ENCODE results near the gene TDO2.
"Not testable (repeated sequence)": the region's sequence is repeated elsewhere in the genome, so short reads cannot be mapped to it uniquely, and the experiment has no call there.

Gene TDO2

DNA sequence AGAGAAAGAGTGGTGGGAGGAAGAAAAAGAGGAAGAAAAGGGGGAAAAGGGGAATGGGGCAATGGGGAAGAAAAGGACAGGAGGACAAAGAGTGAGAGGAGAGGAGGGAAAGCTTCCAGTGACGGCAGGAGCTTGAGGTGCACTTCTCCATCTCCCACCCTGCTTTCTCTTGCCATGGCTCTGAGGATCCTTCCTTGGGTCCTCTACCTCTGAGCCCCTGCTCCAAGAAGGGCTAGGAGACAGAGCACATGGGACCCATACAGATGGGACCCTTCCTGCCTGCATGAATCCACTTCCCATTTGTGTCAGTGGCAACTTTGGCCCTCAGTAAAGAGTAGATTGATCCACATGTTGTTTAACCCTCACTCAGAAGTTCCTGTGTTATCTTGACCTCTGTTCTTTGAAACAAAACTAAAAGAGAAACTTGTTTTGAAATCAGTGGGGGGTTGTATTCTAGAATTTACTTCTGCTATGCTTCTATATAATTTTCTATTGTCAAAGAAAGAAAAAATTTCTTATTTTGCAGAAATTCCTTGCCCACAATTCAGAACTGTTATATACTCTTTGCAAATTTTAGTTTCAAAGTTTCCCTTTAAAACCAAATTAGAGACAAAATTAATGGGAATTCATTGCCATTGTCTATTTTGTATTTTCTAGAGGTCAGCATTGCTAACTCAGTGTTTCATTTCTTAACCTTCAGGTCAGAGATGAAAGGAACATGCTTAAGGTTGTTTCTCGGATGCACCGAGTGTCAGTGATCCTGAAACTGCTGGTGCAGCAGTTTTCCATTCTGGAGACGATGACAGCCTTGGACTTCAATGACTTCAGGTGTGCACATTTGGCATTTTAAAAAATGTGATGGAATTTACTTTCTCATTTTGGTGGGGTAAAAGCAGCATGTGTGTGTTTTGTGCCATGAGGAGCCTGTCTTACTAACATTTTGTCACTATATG, 5.0 kb downstream of the TDO2 start:
- no peak for DNase-seq

DNA sequence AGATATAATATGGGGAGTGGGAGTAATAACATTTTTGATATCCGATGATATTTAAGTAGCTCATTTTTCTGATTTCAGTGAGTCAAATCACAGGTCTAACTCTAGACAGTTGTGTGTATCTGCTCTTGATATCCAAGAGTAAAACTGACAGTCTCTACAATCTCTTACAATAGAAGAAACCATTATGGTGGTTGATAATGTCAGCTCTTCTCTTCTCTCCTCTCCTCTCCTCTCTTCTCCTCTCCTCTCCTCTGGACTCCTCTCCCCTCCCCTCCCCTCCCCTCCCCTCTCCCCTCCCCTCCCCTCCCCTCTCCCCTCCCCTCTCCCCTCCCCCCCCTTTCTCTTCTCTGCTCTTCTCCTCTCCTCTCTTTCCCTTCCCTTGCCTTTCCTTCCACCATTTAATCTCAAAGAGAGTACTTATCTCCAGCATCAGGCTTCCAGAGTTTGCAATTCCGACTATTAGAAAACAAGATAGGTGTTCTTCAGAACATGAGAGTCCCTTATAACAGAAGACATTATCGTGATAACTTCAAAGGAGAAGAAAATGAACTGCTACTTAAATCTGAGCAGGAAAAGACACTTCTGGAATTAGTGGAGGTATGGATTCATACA, 6.2 kb downstream of the TDO2 start:
- DNase-seq, result no peak

DNA sequence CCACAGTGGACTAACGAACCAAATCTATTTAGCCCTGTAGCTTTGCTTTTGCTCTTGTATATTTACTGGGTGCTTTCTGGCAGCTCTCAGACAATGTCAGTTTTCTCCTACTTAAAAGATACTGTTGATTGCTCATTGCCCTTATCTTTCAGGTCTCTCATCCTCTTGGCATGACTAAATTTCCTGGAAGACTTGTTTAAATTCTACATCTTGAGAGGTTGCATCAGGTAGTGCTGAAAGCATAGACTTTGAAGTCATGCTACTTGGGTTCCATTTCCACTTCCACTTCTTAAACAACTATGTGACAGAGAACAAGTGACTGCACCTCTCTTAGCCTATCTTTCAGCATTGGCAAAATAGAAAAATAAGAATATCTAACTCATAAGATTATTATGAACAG, 8.4 kb downstream of the TDO2 start:
- DNase-seq, result peak; percentile 8

- DNase-seq, result no peak
These were observed 11.3 kb downstream of the TDO2 start for GRCh38 chr4:155914782-155915181.

DNA sequence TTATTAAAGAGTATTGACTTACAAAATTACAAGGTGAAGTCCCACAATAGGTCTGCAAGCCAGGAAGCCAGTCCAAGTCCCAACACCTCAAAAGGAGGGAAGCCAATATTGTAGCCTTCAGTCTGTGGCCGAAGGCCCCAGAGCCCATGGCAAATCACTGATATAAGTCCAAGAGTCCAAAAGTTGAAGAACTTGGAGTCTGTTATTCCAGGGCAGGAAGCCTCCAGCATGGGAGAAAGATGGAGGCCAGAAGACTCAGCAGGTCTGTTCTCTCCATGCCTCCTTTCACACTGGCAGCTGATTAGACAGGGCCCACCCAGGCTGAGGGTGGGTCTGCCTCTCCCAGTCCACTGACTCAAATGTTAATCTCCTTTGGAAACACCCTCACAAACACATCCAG, 18.1 kb downstream of the TDO2 start:
- DNase-seq, result no peak

- DNase-seq, result no peak
These were observed 21.1 kb downstream of the TDO2 start for GRCh38 chr4:155924637-155925036.

GRCh38 chr4:155929833-155930232, 26.3 kb downstream of the TDO2 start:
- DNase-seq, result no peak

- DNase-seq, result no peak
These were observed 26.8 kb downstream of the TDO2 start for GRCh38 chr4:155930330-155930729.

GRCh38 chr4:155931634-155932033, 28.1 kb downstream of the TDO2 start:
- DNase-seq, result no peak

- not testable (repeated sequence) for DNase-seq
These were observed 31.1 kb downstream of the TDO2 start for GRCh38 chr4:155934634-155935033.

- DNase-seq, result no peak
These were observed 32.0 kb downstream of the TDO2 start for GRCh38 chr4:155935389-155935986.

DNA sequence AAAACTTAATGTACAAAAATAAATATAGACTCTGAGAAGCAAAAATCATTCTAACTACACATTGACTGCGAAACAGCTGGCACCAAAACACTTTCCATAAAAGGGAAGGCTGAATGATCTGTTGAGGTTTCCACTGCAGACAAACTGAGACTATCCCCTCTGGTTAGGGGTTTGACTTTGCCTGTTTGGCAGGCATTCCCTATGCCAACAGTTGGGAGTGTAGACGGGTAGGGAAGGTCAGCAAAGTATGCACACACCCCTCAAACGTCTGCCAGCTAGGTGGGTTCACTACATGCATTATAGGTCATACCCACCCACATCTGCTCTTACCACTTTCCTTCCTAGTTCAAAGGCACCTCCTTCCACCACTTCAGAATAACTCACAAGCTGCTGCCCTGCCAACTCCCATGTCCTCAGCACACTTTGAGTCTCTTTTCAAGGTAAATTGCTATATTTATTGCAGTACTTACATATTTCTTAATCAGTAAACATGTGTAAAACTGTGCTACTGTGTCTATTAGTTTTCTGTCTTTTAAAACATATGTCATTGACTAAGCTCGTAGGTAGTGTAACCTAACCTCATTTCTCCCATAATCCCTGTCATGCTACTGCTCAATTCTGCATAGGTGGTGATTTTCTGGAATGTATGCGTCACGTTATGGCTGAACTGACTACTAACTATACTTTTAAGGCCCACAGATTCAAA, 37.7 kb downstream of the TDO2 start:
- DNase-seq, result no peak

GRCh38 chr4:155941820-155942219, 38.3 kb downstream of the TDO2 start:
- no peak for DNase-seq

- DNase-seq, result no peak
These were observed 40.3 kb downstream of the TDO2 start for GRCh38 chr4:155943605-155944291.

DNA sequence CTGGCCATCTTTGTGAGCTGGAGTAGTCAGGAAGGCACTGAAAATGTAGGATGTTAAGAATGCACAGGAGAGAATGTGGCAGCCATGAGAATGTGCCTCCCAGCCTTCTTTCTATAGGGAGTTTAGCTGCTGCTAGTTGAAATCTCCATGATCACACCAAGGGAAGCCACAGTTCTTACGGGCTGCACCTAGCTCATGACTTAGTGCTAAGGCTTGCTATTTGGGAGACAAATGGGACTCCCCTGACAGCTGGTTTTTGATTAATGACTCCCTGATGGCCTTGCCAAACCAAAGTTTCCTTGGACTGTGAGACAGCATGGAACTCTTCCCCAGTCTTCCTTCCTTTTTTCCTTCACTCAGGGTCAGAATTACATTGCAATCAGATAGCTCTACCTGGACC, 41.0 kb downstream of the TDO2 start:
- peak; percentile 67 for DNase-seq

DNA sequence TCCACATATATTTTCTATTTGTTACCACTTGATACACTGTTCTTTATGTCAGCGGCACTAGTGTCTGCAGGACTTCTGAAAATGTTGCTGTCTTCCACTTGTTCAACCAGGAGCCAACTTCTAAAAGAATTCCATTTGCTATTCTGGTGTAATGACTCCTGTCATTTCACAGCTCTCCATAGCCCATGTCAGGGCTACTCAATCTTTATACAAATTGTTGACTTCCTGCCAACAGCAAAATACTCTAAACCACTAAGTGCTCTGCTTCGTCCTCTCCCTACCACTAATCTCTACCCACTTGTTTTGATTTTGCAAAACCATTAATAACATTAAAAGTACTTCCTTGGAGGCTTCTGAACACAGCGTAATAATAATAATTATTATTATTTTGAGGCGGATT, 43.0 kb downstream of the TDO2 start:
- DNase-seq, result peak; percentile 79

DNA sequence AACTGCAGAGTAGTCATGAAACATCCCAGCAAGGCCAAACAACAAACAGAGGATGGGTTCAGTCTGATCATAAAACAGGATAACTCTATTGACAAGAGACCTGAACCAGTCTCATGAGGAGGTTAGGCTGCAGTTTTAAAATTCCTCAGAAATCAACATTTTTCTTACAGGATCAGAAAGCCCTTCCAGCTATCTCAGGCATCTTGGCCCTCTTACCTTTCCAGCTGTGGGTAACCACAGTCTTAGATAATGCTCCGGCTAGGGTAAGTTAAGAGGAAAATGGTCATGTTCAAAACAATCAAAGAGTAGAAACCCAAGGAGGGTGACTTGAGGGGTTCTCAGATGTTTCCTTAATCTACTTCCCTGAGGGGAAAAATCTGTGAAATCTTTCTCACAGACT, 45.0 kb downstream of the TDO2 start:
- peak; percentile 30 for DNase-seq

DNA sequence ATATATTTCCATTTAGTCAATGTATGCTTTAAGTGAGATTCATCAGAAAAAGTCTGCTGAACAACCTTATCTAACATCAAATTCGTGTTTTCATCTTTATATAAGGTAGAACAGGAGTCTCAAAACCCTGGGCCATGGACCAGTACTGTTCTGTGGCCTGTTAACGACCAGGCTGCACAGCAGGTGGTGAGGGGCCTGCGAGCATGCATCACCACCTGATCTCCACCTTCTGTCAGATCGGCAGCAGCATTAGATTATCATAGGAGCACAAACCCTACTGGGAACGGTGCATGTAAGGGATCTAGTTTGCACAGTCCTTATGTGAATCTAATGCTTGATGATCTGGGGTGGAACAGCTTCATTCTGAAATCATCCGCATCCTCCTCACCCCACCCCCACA, 47.0 kb downstream of the TDO2 start:
- DNase-seq, result no peak

GRCh38 chr4:155952501-155952901, 49.0 kb downstream of the TDO2 start:
- peak; percentile 67 for DNase-seq

GRCh38 chr4:155953151-155954117, 49.9 kb downstream of the TDO2 start, which contains the start of gene CTSO:
TSS of gene CTSO (minus strand) at chr4:155953866. CDS start at chr4:155953847, 19 bp downstream.
- peak; percentile 86 for DNase-seq

DNA sequence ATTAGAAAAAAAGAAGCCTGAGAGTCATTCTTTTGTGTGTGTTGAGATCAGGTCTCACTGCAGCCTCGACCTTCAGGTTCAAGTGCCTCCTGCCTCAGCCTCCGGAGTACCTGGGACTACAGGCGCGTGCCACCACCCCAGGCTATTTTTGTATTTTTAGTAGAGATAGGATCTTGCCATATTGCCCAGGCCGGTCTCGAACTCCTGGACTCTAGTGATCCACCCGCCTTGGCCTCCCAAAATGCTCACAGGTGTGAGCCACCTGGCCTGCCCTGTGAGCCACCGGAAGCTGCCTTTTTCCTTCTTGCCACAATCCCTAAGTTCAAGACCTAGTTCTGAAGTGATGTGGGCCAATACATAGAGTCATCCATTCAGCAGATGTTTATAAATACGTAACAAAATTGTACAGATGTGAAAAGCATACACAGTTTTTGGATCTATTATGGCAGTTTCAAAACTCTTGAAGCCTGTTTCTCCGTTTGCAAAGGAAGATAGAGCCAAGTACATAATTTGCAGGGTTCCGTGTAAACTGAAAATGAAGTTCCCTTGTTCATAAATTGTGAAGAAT, 50.7 kb downstream of the TDO2 start:
- no peak for DNase-seq

All from fibroblast of skin of right biceps (primary cell).